GM21737 (cell line): ENCODE measurements around the gene KIAA1217.

ENCODE experiments used
- ATAC-seq: cut with Tn5 transposase; IDR thresholded peaks from one replicate; pipeline ENCODE4 v1.9.1; 2021; ENCODE audit warnings: mild to moderate bottlenecking, moderate library complexity; ENCODE audit not compliant: unreplicated experiment

KIAA1217 gene

GRCh38 chr10:24571870-24572450 lies 363.0 kb downstream of the KIAA1217 start:
- ATAC-seq, result no peak

- no peak for ATAC-seq
Observed at GRCh38 chr10:24574161-24574560, 365.2 kb downstream of the KIAA1217 start.

GRCh38 chr10:24574578-24575155 lies 365.7 kb downstream of the KIAA1217 start:
- no peak for ATAC-seq

GRCh38 chr10:24575481-24576002 lies 366.6 kb downstream of the KIAA1217 start:
- ATAC-seq, result no peak

GRCh38 chr10:24579448-24579847 lies 370.5 kb downstream of the KIAA1217 start:
- ATAC-seq, result no peak

GRCh38 chr10:24579906-24580305 lies 371.0 kb downstream of the KIAA1217 start:
- ATAC-seq, result no peak

GRCh38 chr10:24589265-24589664 lies 380.3 kb downstream of the KIAA1217 start:
- no peak for ATAC-seq

- ATAC-seq, result no peak
Observed at GRCh38 chr10:24590697-24591457, 381.9 kb downstream of the KIAA1217 start.

- ATAC-seq, result no peak
Observed at GRCh38 chr10:24596217-24596930, 387.4 kb downstream of the KIAA1217 start.

GRCh38 chr10:24597426-24597825 lies 388.5 kb downstream of the KIAA1217 start:
- no peak for ATAC-seq
